ENCODE data around the gene ABCG4. TPM values are rescaled to one million over a fixed set of nuclear protein-coding genes. Genes with fewer than 3 reads are reported as not detected.

The ABCG4 gene
- total and polyA plus RNA-seq, 9 of the 15 experiments (the other 6 are each of a cell fraction or from before 2014, with no cell fraction given) = 0.03 to 0.11 (median 0.07) TPM; not detected in 4

GRCh38 chr11:119116235-119116594 lies 32.6 kb upstream of the ABCG4 start:
- 67% methylated on average over 5 of the region's 10 CpGs for WGBS (ENCODE audit: insufficient coverage, low coverage, missing lambda C conversion rate)
- peaks cover 5% of the 10 kb centered on the region; the same call in 2 of the 3 replicates for H3K79me2 ChIP-seq (ENCODE audit: control insufficient read depth, insufficient read depth, low read length)
- CTCF ChIA-PET (ENCODE audit: low intra/inter-chr PET ratio) = no interaction called here
- H3K27ac ChIP-seq (ENCODE audit: extremely low read depth, low read depth, low read length) = peak overlapping the region; percentile 58; the same call in 2 of the 3 replicates
- no peak for DNase-seq (ENCODE audit: extremely low read depth in 1 of 4, low spot score in 3 of 4)
- H3K9me3 ChIP-seq (replicated peaks; ENCODE audit: control insufficient read depth, insufficient read depth, low read depth, low read length) = no peaks in the 10 kb centered on the region
- no peak for FAIRE-seq
- H3K9ac ChIP-seq (ENCODE audit: insufficient read depth in 1 of 2, low read depth in 2 of 2, low read length in 2 of 2) = peak overlapping the region; percentile 49 to 80; a peak in 3 of 4 replicates
- H3K9me1 ChIP-seq (ENCODE audit: control insufficient read depth, insufficient read depth, low read length) = no peaks in the 10 kb centered on the region
- H3K4me2 ChIP-seq (ENCODE audit: insufficient read depth, low read length) = peak overlapping the region; percentile 50
- no peaks in the 10 kb centered on the region for H3K27me3 ChIP-seq (ENCODE audit: control insufficient read depth in 2 of 2, insufficient read depth in 2 of 2, low read length in 2 of 2)
- no TSS peak for BruUV-seq (replicated peaks)
- peak overlapping the region; percentile 69; the same call in 1 of the 2 replicates for H2AFZ ChIP-seq (ENCODE audit: low read depth, low read length)
- no peak overlapping the region for H3K4me3 ChIP-seq
- no peak for ATAC-seq
- H3K36me3 ChIP-seq (ENCODE audit: control insufficient read depth, insufficient read depth, low read length) = peaks cover 72% of the 10 kb centered on the region
- in situ Hi-C loops (cut with MboI) (no loop called here), intact Hi-C loops (cut with micrococcal nuclease) (no loop called here)
- POLR2A ChIA-PET = interaction anchor here (0.6 to 1.3 kb wide), 4 partner anchors 10 to 147 kb away, joined by 3 to 4 read pairs (median 3); partner anchors contain the start of gene C2CD2L
- 0 out of 2 replicates have a peak, but pooled peaks have one; percentile 3 for TF ChIP-seq POLR2G (IDR thresholded peaks at IDR 0.05; ENCODE audit: low read depth, low read length)
- TF ChIP-seq RBFOX2 (IDR thresholded peaks at IDR 0.05; ENCODE audit: low read depth, low read length) = peak; percentile 58
- TF ChIP-seq NRF1 (conservative IDR thresholded peaks at IDR 0.05 in 1 of 2, IDR thresholded peaks at IDR 0.05 in 1 of 2) = peak; percentile 9 to 31; a peak in 1 of 4 replicates
- TF ChIP-seq SUPT5H (IDR thresholded peaks at IDR 0.05) = no peak
- TF ChIP-seq ZFX (CRISPR knock-in tag; IDR thresholded peaks at IDR 0.05) = peak; percentile 8; the same call in 1 of the 2 replicates
- TF ChIP-seq EHMT2 (IDR thresholded peaks at IDR 0.05) = no peak
- peaks cover 13 to 16% of the 10 kb centered on the region in 2 experiments for H3K4me1 ChIP-seq (replicated peaks in 1 of 2; ENCODE audit: control insufficient read depth in 2 of 2, insufficient read depth in 2 of 2, low read length in 2 of 2)
- H4K20me1 ChIP-seq (replicated peaks; ENCODE audit: control insufficient read depth, insufficient read depth, low read length) = 0 out of 2 replicates have a peak, but pooled peaks cover 3% of the 10 kb centered on the region

GRCh38 chr11:119116601-119117000 lies 32.3 kb upstream of the ABCG4 start:
- 74% methylated on average over 4 of the region's 5 CpGs for WGBS (ENCODE audit: insufficient coverage, low coverage, missing lambda C conversion rate)
- H3K27ac ChIP-seq (ENCODE audit: extremely low read depth, low read depth, low read length) = no peak overlapping the region
- no TSS peak for BruUV-seq (replicated peaks)
- H3K4me3 ChIP-seq = no peak overlapping the region
- no peak overlapping the region for H3K4me2 ChIP-seq (ENCODE audit: insufficient read depth, low read length)
- no peak for DNase-seq (ENCODE audit: extremely low read depth in 1 of 4, low spot score in 3 of 4)
- no peaks in the 10 kb centered on the region for H3K9me3 ChIP-seq (replicated peaks; ENCODE audit: control insufficient read depth, insufficient read depth, low read depth, low read length)
- intact Hi-C loops (cut with micrococcal nuclease) (no loop called here), in situ Hi-C loops (cut with MboI) (no loop called here)
- H3K9me1 ChIP-seq (ENCODE audit: control insufficient read depth, insufficient read depth, low read length) = no peaks in the 10 kb centered on the region
- ChIA-PET CTCF (ENCODE audit: low intra/inter-chr PET ratio) (no interaction called here), POLR2A (interaction anchor here (1.1 to 1.3 kb wide), 2 partner anchors 10 to 75 kb away, joined by 3 to 4 read pairs; partner anchors contain the start of gene C2CD2L)
- TF ChIP-seq SMC3 (conservative IDR thresholded peaks at IDR 0.05; ENCODE audit: insufficient read depth, low read depth, low read length) (no peak), CAMTA2 (CRISPR knock-in tag; conservative IDR thresholded peaks at IDR 0.05) (no peak), POLR2B (IDR thresholded peaks at IDR 0.05; ENCODE audit: low read depth, partially characterized antibody) (no peak), MEIS2 (IDR thresholded peaks at IDR 0.05; ENCODE audit: partially characterized antibody) (no peak), STAT5A (IDR thresholded peaks at IDR 0.05; ENCODE audit: borderline replicate concordance, low read length) (no peak), CREBBP (IDR thresholded peaks at IDR 0.05; ENCODE audit: low read depth, low read length) (no peak), MAFK (IDR thresholded peaks at IDR 0.05; ENCODE audit: low read length) (no peak), NFRKB (IDR thresholded peaks at IDR 0.05; ENCODE audit: low read depth) (no peak)
- H3K27me3 ChIP-seq (ENCODE audit: control insufficient read depth in 2 of 2, insufficient read depth in 2 of 2, low read length in 2 of 2) = no peaks in the 10 kb centered on the region
- peaks cover 68% of the 10 kb centered on the region for H3K36me3 ChIP-seq (ENCODE audit: control insufficient read depth, insufficient read depth, low read length)
- H2AFZ ChIP-seq (ENCODE audit: low read depth, low read length) = no peak overlapping the region
- 0 out of 2 replicates have a peak, but pooled peaks cover 3% of the 10 kb centered on the region for H4K20me1 ChIP-seq (replicated peaks; ENCODE audit: control insufficient read depth, insufficient read depth, low read length)
- peaks cover 7% of the 10 kb centered on the region for H3K79me2 ChIP-seq (ENCODE audit: control insufficient read depth, insufficient read depth, low read length)
- ATAC-seq = no peak
- FAIRE-seq = no peak
- peaks cover 15 to 16% of the 10 kb centered on the region in 2 experiments for H3K4me1 ChIP-seq (replicated peaks in 1 of 2; ENCODE audit: control insufficient read depth in 2 of 2, insufficient read depth in 2 of 2, low read length in 2 of 2)
- peak overlapping the region in 1 of 2 experiments; percentile 80; a peak in 2 of 4 replicates for H3K9ac ChIP-seq (ENCODE audit: insufficient read depth in 1 of 2, low read depth in 2 of 2, low read length in 2 of 2)
